Measurements from ENCODE around the gene WDFY1. TPM values are rescaled to one million over a fixed set of nuclear protein-coding genes. Genes with fewer than 3 reads are reported as not detected.

Gene WDFY1
- total RNA-seq = 10 to 100 TPM; 14.1 to 20.5 TPM
- long read RNA-seq, full-length matches to known transcripts = 17 of 22 reads
- long read RNA-seq, partial matches to known transcripts = 1 of 22 reads
- long read RNA-seq, other reads (novel, unspliced or antisense) = 4 of 22 reads

DNA sequence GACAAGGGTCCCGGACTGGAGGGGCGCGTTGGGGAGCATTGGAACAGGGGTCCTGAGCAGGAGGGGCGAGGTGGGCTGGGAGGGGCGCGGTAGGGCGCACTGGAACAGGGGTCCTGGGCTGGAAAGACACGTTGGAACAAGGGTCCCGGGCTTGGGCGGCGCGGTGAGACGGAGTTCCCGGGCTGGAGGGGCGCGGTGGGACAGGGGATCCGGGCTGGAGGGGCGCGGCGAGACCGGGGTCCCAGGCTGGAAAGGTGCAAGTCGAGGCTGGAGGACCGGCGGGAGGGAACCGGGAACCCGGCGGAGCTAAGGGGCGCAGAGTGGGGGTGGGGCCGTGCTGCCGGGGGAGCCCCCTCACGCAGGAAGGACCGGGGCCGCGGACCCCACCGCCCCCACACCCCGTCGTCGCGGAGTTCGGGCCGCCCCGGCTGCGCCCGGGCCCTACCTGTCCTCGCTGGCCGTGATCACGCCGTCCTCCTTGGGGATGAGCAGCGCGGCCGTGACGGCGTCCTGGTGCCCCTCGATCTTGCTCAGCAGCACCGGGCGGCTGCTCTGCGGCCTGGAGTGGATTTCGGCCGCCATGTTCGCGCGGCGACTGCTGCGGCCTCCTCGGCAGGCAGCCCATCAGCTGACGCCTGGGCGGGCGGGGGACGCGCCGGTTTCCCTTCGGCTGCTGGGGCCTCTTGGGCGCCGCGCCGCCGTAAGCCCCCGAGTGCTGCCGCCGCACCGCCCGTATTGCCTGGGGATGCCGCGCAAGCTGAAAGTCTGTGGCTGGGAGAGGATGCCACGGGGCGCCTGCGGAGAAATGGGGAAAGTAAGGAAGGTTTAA, at the start of gene WDFY1:
Gene WDFY1 (minus strand): TSS at position 633 of the 829 bp plus-strand sequence. CDS start 51 bp downstream, at position 582.
- peak; percentile 95 to 96 for ATAC-seq
- intact Hi-C loops (cut with DNase I) = no loop called here
- peak; percentile 93 for DNase-seq

DNA sequence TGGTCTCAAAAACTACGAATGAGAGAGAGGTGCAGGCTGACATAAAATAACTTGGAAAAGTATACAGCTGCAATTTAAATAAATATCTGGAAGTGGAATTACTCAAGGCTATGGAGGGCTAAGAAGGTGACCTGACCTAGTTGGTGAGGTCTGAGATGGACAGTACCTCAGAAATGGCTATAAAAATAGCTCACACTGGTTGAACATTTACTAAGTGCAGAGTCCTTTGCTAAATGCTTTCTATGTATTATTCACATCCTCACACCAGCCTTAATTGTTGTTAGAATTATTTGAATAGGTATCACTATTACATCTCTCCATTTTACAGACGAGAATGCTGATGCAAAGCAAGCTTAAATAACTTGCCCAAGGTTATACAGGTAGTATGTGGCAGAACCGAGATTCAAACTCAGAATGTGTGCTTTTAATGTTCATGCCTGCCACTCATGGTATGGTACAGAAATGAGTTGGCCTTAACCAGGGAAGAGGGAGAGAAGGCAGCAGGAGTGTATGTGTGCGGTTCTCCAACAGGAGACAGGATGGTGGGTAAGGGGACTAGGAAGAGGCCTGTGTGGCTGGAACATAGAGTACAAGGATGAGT, 49.5 kb upstream of the WDFY1 start:
- intact Hi-C loops (cut with DNase I) = loop anchor here (1.0 to 10.0 kb wide), 4 partner anchors 290 to 783 kb away; no protein-coding TSS in a partner anchor
- ATAC-seq (no peak), DNase-seq (no peak)

- DNase-seq (peak; percentile 60), ATAC-seq (peak; percentile 62 to 74)
- intact Hi-C loops (cut with DNase I) = loop anchor here (1.0 to 10.0 kb wide), 4 partner anchors 291 to 784 kb away; no protein-coding TSS in a partner anchor
Observed at GRCh38 chr2:223993634-223994232, 48.6 kb upstream of the WDFY1 start.

DNA sequence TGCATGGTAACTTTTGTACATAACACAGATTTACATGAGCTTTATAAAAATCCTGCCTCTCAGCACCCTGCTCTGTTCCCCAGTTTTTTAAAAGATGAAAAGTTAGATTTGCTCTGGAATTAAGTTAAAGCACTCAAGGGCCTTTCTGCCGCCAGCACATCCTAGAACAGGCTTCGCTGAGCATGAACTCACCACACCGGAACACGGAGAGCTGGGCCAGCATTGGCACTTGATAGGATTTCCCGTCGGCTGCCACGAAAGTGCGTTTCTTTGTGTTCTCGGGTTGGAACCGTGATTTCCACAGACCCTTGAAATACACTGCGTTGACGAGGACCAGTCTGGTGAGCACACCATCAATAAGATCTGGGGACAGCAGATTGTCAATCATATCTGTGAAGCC, 46.5 kb upstream of the WDFY1 start:
- intact Hi-C loops (cut with DNase I) = loop anchor here (5.0 to 10.0 kb wide), 3 partner anchors 296 to 786 kb away; no protein-coding TSS in a partner anchor
- DNase-seq = no peak
- no peak for ATAC-seq

DNA sequence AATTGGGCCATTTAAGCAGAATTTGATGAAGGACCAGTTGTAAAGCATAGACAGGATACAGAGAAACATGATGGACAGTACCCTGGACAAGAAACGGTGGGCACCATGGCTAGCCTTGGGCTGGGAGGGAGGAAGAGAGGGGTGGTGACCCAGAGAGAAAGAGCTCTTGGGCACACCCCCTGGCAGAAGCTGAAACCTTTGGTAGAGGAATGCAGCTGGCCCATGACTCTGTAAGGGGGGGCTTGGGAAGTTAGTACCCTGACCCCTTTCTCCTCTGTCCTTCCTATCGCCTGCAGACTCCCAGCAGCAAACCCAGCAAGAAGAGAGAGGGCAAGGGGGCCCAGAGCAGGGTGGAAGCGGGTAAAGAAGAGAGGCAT, 44.7 kb upstream of the WDFY1 start:
- ATAC-seq = peak in 1 of 2 donors; percentile 50
- no peak for DNase-seq
- intact Hi-C loops (cut with DNase I) = loop anchor here (5.0 to 10.0 kb wide), 3 partner anchors 297 to 787 kb away; no protein-coding TSS in a partner anchor

- intact Hi-C loops (cut with DNase I) = no loop called here
- DNase-seq (no peak), ATAC-seq (peak in 1 of 2 donors; percentile 21)
Observed at GRCh38 chr2:223989206-223989855, 44.2 kb upstream of the WDFY1 start.

GRCh38 chr2:223981241-223981640, 36.1 kb upstream of the WDFY1 start:
- intact Hi-C loops (cut with DNase I) = no loop called here
- ATAC-seq (no peak), DNase-seq (no peak)

DNA sequence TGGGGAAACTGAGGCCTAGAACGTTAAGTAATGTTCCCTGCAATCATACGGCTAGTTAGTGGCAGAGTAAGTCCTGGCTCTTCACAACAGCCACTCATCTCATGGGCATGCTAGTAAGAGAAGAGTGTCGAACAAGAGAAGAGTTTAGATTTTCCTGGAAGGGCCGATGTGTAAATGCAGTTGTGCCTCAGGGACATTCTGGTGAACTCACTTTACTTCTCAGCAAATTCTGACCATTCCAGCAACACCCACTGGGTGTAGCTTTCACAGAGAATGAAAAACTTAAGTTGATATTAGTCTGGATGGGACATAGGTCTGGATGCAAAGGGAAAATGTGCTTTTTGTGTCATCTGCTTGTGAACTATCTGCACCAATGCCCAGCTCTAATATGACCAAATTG, 35.7 kb upstream of the WDFY1 start:
- ATAC-seq (no peak), DNase-seq (no peak)
- intact Hi-C loops (cut with DNase I) = no loop called here

- intact Hi-C loops (cut with DNase I) = no loop called here
- DNase-seq (no peak), ATAC-seq (no peak)
Observed at GRCh38 chr2:223980397-223980735, 35.2 kb upstream of the WDFY1 start.

DNA sequence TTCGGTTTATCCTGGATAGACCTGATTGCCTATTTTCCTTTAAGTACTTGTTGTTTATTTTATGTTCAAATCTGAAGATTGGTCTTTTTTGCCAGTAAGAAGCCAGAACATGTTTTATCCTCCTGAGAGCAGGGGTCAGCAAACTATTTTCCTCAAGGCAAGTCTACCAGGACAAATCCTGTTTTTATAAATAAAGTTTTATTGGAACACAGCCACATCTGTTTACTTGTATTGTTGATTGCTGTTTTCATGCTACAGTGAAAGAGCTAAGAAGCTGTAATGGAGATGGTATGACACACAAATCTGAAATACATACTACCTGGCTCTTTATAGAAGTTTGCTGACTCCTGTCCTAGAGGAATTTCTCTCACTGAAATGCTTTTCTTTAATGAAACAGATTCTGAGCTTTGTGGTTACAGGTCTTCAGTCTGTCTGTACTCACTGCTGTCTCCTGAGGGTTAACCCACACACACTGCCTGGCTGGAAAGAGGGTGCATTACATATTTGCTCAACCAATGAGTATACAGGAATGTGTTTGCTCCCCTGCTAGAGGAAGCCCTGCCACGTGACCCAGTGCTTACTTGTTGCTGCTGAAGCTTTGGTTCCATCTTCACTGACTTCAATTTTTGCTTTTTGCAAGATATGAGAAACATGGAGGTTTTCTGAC, 34.7 kb upstream of the WDFY1 start:
- DNase-seq (no peak), ATAC-seq (no peak)
- intact Hi-C loops (cut with DNase I) = no loop called here

- ATAC-seq (no peak), DNase-seq (no peak)
- intact Hi-C loops (cut with DNase I) = no loop called here
Observed at GRCh38 chr2:223978451-223978850, 33.3 kb upstream of the WDFY1 start.

- no peak for DNase-seq
- ATAC-seq = no peak
- intact Hi-C loops (cut with DNase I) = no loop called here
Observed at GRCh38 chr2:223976635-223977226, 31.6 kb upstream of the WDFY1 start.

DNA sequence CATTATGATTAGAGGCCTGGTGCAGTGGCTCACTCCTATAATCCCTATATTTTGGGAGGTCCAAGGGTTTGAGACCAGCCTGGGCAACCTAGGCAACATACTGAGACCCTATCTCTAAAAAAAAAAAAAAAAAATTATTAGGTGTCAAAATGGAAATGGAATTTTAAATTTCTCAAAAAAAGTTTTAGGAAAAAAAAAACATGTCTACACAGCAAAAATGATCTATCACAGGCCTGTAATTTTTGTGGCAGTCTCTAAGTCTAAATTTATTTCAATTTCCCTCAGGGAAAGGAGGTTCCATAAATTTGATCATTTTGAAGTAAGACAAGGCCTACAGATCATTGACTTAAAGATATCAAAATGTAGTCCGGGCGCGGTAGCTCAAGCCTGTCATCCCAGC, 28.5 kb upstream of the WDFY1 start:
- DNase-seq (no peak), ATAC-seq (no peak)
- intact Hi-C loops (cut with DNase I) = loop anchor here in 1 of 2 donors (5.0 kb wide), 1 partner anchor 314 kb away; no protein-coding TSS in a partner anchor

DNA sequence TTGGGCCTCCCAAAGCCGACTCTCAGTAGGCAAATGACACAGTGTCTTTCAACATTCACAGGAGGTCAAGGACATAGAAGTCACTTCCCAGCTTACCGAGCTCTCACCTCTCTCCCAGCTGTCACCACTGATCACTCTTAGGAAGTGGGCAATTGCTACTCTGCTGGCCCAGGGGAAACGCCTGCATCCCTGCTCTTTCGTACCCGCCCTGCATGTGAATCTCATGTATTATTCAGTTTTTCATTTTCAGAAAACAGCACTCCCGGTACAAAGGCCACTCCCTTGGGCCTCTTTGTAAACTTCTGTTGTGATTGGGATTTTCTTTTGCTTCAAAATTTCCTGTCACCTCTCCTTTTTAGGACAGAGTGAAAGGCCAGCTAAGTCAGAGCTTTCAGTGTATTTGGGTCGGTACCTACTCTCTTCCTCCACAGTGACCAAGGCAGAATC, 27.5 kb upstream of the WDFY1 start:
- DNase-seq (no peak), ATAC-seq (no peak)
- intact Hi-C loops (cut with DNase I) = loop anchor here in 1 of 2 donors (5.0 kb wide), 1 partner anchor 315 kb away; no protein-coding TSS in a partner anchor

GRCh38 chr2:223971731-223972130, 26.6 kb upstream of the WDFY1 start:
- intact Hi-C loops (cut with DNase I) = loop anchor here (2.0 to 5.0 kb wide), 2 partner anchors 313 to 316 kb away; no protein-coding TSS in a partner anchor
- ATAC-seq = no peak
- no peak for DNase-seq

- ATAC-seq (peak in 1 of 2 donors; percentile 58), DNase-seq (no peak)
- intact Hi-C loops (cut with DNase I) = loop anchor here (2.0 to 5.0 kb wide), 2 partner anchors 314 to 317 kb away; no protein-coding TSS in a partner anchor
Observed at GRCh38 chr2:223970343-223971128, 25.4 kb upstream of the WDFY1 start.

- intact Hi-C loops (cut with DNase I) = loop anchor here (2.0 to 5.0 kb wide), 2 partner anchors 315 to 317 kb away; no protein-coding TSS in a partner anchor
Observed at GRCh38 chr2:223969856-223970255, 24.7 kb upstream of the WDFY1 start.

More at GRCh38 chr2:223969856-223970255, 24.7 kb upstream of the WDFY1 start:
- ATAC-seq (no peak), DNase-seq (no peak)
